GM23338 (cell line): ENCODE results near the gene RAB21. TPM values are rescaled to one million over a fixed set of nuclear protein-coding genes. Genes with fewer than 3 reads are reported as not detected.

Experiments used
- ATAC-seq: fragments of 200-7000 bp; cut with Tn5 transposase; 3 replicates; pipeline ENCODE4 v1.9.1; 2020
- DNase-seq: peaks from one replicate; pipeline ENCODE4 v3.0.0-alpha.2; 2015; ENCODE audit warnings: low spot score
- H2AFZ ChIP-seq: fragments of 200-600 bp; sonication (generic); 2 replicates; pipeline ENCODE4 v1.8.0; 2016; ENCODE audit warnings: antibody characterized with exemption, mild to moderate bottlenecking, moderate library complexity
- H3F3A ChIP-seq: fragments of 200-600 bp; sonication (generic); replicated peaks from 2 replicates; pipeline ENCODE4 v1.8.0; 2017; ENCODE audit warnings: antibody characterized with exemption, mixed run types, low read depth
- H3K27ac ChIP-seq: fragments of 200-600 bp; sonication (generic); 2 replicates; pipeline ENCODE4 v1.6.1; 2016; ENCODE audit warnings: low read depth
- H3K27me3 ChIP-seq: fragments of 200-600 bp; sonication (generic); 2 replicates; pipeline ENCODE4 v1.8.0; 2016; ENCODE audit warnings: mild to moderate bottlenecking, mixed run types, moderate library complexity; ENCODE audit not compliant: insufficient read depth
- H3K36me3 ChIP-seq: fragments of 200-600 bp; sonication (generic); 2 replicates; pipeline ENCODE4 v1.8.0; 2016; ENCODE audit warnings: mild to moderate bottlenecking; ENCODE audit not compliant: insufficient read depth
- H3K4me1 ChIP-seq: fragments of 200-600 bp; sonication (generic); 2 replicates; pipeline ENCODE4 v1.8.0; 2016; ENCODE audit warnings: mild to moderate bottlenecking, moderate library complexity; ENCODE audit not compliant: insufficient read depth
- H3K4me2 ChIP-seq: fragments of 200-600 bp; sonication (generic); 2 replicates; pipeline ENCODE4 v1.7.1; 2017; ENCODE audit warnings: mixed run types
- H3K4me3 ChIP-seq: fragments of 200-600 bp; sonication (generic); 2 replicates; pipeline ENCODE4 v1.6.1; 2016; ENCODE audit warnings: mixed run types
- H3K79me2 ChIP-seq: fragments of 200-600 bp; sonication (generic); replicated peaks from 2 replicates; pipeline ENCODE4 v1.8.0; 2017; ENCODE audit warnings: mild to moderate bottlenecking; ENCODE audit not compliant: insufficient read depth
- H3K9me2 ChIP-seq: fragments of 200-600 bp; sonication (generic); 2 replicates; pipeline ENCODE4 v1.8.0; 2017; ENCODE audit not compliant: insufficient read depth
- H4K20me1 ChIP-seq: fragments of 200-600 bp; sonication (generic); replicated peaks from 2 replicates; pipeline ENCODE4 v1.8.0; 2017; ENCODE audit warnings: mild to moderate bottlenecking; ENCODE audit not compliant: insufficient read depth
- H3K27ac Mint-ChIP-seq: 2 replicates; pipeline ENCODE4 v1.8.0; 2020; ENCODE audit warnings: inconsistent platforms, mild to moderate bottlenecking, moderate library complexity, mixed read lengths
- H3K27me3 Mint-ChIP-seq: 3 replicates; pipeline ENCODE4 v1.8.0; 2022; ENCODE audit warnings: low read depth, mild to moderate bottlenecking, moderate library complexity, mixed read lengths, inconsistent platforms; ENCODE audit not compliant: insufficient read depth, poor library complexity
- H3K36me3 Mint-ChIP-seq: 3 replicates; pipeline ENCODE4 v1.8.0; 2021; ENCODE audit warnings: low read depth, mild to moderate bottlenecking, inconsistent platforms, moderate library complexity, mixed read lengths
- H3K4me1 Mint-ChIP-seq: 3 replicates; pipeline ENCODE4 v1.8.0; 2020; ENCODE audit warnings: mild to moderate bottlenecking, inconsistent platforms, mixed read lengths
- H3K4me3 Mint-ChIP-seq: 3 replicates; pipeline ENCODE4 v1.8.0; 2021; ENCODE audit warnings: moderate library complexity, mild to moderate bottlenecking, inconsistent platforms, mixed read lengths
- H3K9me3 Mint-ChIP-seq: 3 replicates; pipeline ENCODE4 v1.8.0; 2020; ENCODE audit warnings: moderate library complexity, mild to moderate bottlenecking, inconsistent platforms, mixed read lengths
- CREB1 ChIP-seq: fragments of 250-450 bp; sonication (Bioruptor Pico); IDR thresholded peaks from 2 replicates; pipeline ENCODE4 v1.5.0; 2020; ENCODE audit warnings: low read depth, mild to moderate bottlenecking, moderate library complexity
- CTCF ChIP-seq, 2 experiments: fragments of 200-600 bp in 1 of 2; sonication (generic) in 1 of 2; conservative IDR thresholded peaks; 2 replicates each; pipeline versions ENCODE4 v1.5.1 to v1.6.1; 2016 to 2017; ENCODE audit warnings: antibody characterized with exemption in 2 of 2, low read depth in 2 of 2, mild to moderate bottlenecking in 2 of 2, moderate library complexity in 1 of 2
- EZH2 ChIP-seq: fragments of 200-600 bp; sonication (generic); IDR thresholded peaks from one replicate; pipeline ENCODE4 v1.8.0; 2017; ENCODE audit warnings: antibody characterized with exemption, mild to moderate bottlenecking, low read depth; ENCODE audit not compliant: unreplicated experiment
- EZH2phosphoT487 ChIP-seq: fragments of 200-600 bp; sonication (generic); IDR thresholded peaks from one replicate; pipeline ENCODE4 v1.8.1; 2018; ENCODE audit warnings: antibody characterized with exemption; ENCODE audit not compliant: unreplicated experiment
- JUNB ChIP-seq: IDR thresholded peaks from one replicate; pipeline ENCODE4 v1.6.1; 2016; ENCODE audit warnings: antibody characterized with exemption; ENCODE audit not compliant: unreplicated experiment
- NANOG ChIP-seq: IDR thresholded peaks from 2 replicates; pipeline ENCODE4 v1.6.1; 2016; ENCODE audit warnings: antibody characterized with exemption, borderline replicate concordance
- POLR2AphosphoS5 ChIP-seq: IDR thresholded peaks from 2 replicates; pipeline ENCODE4 v1.6.1; 2016; ENCODE audit warnings: antibody characterized with exemption, low read depth
- STAT1 ChIP-seq: IDR thresholded peaks from one replicate; pipeline ENCODE4 v1.6.1; 2016; ENCODE audit warnings: antibody characterized with exemption; ENCODE audit not compliant: unreplicated experiment
- ZNF114 ChIP-seq: fragments of 250-450 bp; sonication (Bioruptor Pico); IDR thresholded peaks from 2 replicates; pipeline ENCODE4 v1.5.0; 2020; ENCODE audit warnings: mild to moderate bottlenecking, moderate library complexity
- ZNF331 ChIP-seq: fragments of 250-450 bp; sonication (Bioruptor Pico); IDR thresholded peaks from 2 replicates; pipeline ENCODE4 v1.5.0; 2020; ENCODE audit warnings: low read depth, mild to moderate bottlenecking, moderate library complexity
- ZNF462 ChIP-seq: fragments of 250-450 bp; sonication (Bioruptor Pico); IDR thresholded peaks from 2 replicates; pipeline ENCODE4 v1.5.0; 2020; ENCODE audit warnings: mild to moderate bottlenecking, moderate library complexity
- polyA plus RNA-seq: library from polyadenylated mRNA; unstranded; fragments of >200 nt; fragmentation: Nextera tagmentation; extraction: Ambion mirVana; gene quantifications from 2 replicates; pipeline ENCODE4 v1.2.1, GENCODE V29; 2016
- total RNA-seq: library from RNA; depleted of rRNA; stranded (reverse); fragments of >200 nt; shearing (Covaris generic); gene quantifications from 2 replicates; pipeline ENCODE4 v1.2.3, GENCODE V29; 2014
- TF ChIP-seq, protein P1 (sequence below): IDR thresholded peaks from one replicate; pipeline ENCODE4 v1.6.1; 2018; ENCODE audit warnings: antibody characterized with exemption; ENCODE audit not compliant: unreplicated experiment
- TF ChIP-seq, protein P2 (sequence below): IDR thresholded peaks from 2 replicates; pipeline ENCODE4 v1.6.1; 2016; ENCODE audit warnings: antibody characterized with exemption

RAB21 gene
- total and polyA plus RNA-seq, 2 experiments from 2014 or later = 9.8 to 27.2 TPM

DNA sequence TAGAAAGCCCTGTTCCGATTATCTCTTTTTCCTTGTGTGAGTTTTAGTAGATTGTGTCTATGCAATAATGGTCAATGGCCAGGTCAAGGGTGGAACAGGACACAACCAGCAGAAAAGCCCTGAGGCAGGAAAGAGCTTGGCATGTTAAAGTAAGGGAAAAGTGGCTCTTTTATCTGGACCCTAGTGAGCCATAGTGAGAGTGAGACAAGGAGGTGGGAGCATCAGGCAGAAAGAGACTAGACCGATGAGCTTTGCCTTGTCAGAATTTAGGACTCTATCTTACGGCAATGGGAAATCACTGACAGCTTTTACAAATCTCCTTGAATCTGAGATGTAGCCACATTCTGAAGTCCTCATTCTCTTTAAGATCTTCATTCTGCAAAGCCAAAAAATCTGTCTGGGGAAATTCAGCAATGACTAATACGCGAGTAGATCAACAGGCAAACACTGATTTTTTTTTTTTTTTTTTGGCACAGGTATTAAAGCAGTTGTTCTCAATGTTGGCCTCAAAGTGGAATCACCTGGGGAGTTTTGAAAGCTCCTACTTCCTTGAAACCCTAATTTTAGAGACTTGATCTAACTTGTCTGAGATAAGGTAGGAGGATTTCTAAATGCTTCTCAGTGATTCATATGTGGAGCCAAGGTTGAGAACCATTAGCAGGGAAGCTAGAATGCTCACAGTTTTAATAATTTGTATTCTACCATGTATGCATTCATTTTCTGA is 34.9 kb upstream of the RAB21 start:
- Mint-ChIP-seq H3K9me3 (no peaks in the 10 kb centered on the region), H3K27me3 (peaks cover 3% of the 10 kb centered on the region), H3K4me3 (no peak overlapping the region), H3K27ac (no peak overlapping the region), H3K4me1 (no peaks in the 10 kb centered on the region), H3K36me3 (no peaks in the 10 kb centered on the region)
- H3K36me3 ChIP-seq = no peaks in the 10 kb centered on the region
- H3K27me3 ChIP-seq = no peaks in the 10 kb centered on the region
- H3K4me1 ChIP-seq = no peaks in the 10 kb centered on the region
- no peak overlapping the region for H2AFZ ChIP-seq
- DNase-seq (no peak), ATAC-seq (no peak)
- H4K20me1 ChIP-seq = no peaks in the 10 kb centered on the region
- no peaks in the 10 kb centered on the region for H3K9me2 ChIP-seq
- H3K4me3 ChIP-seq = no peak overlapping the region
- H3K79me2 ChIP-seq = no peaks in the 10 kb centered on the region
- no peak overlapping the region for H3K27ac ChIP-seq
- no peaks in the 10 kb centered on the region for H3F3A ChIP-seq
- no peak overlapping the region for H3K4me2 ChIP-seq
- TF ChIP-seq NANOG (no peak), EZH2phosphoT487 (no peak), POLR2AphosphoS5 (no peak), EZH2 (no peak), JUNB (no peak), STAT1 (no peak), CTCF (conservative IDR thresholded peaks at IDR 0.05; ENCODE audit: low read depth in 2 of 2) (no peak), CREB1 (no peak), ZNF331 (CRISPR knock-in tag) (no peak), ZNF462 (CRISPR knock-in tag) (no peak), ZNF114 (CRISPR knock-in tag) (no peak)
- TF ChIP-seq, protein P1, sequence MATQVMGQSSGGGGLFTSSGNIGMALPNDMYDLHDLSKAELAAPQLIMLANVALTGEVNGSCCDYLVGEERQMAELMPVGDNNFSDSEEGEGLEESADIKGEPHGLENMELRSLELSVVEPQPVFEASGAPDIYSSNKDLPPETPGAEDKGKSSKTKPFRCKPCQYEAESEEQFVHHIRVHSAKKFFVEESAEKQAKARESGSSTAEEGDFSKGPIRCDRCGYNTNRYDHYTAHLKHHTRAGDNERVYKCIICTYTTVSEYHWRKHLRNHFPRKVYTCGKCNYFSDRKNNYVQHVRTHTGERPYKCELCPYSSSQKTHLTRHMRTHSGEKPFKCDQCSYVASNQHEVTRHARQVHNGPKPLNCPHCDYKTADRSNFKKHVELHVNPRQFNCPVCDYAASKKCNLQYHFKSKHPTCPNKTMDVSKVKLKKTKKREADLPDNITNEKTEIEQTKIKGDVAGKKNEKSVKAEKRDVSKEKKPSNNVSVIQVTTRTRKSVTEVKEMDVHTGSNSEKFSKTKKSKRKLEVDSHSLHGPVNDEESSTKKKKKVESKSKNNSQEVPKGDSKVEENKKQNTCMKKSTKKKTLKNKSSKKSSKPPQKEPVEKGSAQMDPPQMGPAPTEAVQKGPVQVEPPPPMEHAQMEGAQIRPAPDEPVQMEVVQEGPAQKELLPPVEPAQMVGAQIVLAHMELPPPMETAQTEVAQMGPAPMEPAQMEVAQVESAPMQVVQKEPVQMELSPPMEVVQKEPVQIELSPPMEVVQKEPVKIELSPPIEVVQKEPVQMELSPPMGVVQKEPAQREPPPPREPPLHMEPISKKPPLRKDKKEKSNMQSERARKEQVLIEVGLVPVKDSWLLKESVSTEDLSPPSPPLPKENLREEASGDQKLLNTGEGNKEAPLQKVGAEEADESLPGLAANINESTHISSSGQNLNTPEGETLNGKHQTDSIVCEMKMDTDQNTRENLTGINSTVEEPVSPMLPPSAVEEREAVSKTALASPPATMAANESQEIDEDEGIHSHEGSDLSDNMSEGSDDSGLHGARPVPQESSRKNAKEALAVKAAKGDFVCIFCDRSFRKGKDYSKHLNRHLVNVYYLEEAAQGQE = no peak
- TF ChIP-seq, protein P2, sequence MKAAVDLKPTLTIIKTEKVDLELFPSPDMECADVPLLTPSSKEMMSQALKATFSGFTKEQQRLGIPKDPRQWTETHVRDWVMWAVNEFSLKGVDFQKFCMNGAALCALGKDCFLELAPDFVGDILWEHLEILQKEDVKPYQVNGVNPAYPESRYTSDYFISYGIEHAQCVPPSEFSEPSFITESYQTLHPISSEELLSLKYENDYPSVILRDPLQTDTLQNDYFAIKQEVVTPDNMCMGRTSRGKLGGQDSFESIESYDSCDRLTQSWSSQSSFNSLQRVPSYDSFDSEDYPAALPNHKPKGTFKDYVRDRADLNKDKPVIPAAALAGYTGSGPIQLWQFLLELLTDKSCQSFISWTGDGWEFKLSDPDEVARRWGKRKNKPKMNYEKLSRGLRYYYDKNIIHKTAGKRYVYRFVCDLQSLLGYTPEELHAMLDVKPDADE = no peak
